Activated gamma-delta T cell treated with Interleukin-2 at 50 U/mL for 16 hours (primary cell): ENCODE data around the gene CLIP2.
"Not testable (repeated sequence)": the region's sequence is repeated elsewhere in the genome, so short reads cannot be mapped to it uniquely, and the experiment has no call there.

ENCODE experiments used
- DNase-seq: peaks from one replicate; pipeline ENCODE4 v3.0.0-alpha.2; 2020

CLIP2 gene

DNA sequence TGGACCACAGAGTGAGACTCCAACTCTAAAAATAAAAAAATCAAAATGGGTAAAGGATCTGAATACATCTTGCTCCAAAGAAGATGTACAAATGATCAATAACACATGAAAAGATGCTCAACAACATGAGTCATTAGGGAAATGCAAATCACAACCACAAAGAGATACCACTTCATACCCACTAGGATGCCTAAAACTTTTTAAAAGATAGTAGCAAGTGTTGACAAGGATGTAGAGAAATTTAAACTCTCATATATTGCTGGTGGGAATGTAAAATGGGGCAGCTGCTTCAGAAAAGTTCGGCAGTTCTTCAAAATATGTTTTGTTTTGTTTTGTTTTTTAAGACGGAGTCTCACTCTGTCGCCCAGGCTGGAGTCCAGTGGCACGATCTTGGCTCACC lies 118.8 kb downstream of the CLIP2 start:
- DNase-seq = no peak

DNA sequence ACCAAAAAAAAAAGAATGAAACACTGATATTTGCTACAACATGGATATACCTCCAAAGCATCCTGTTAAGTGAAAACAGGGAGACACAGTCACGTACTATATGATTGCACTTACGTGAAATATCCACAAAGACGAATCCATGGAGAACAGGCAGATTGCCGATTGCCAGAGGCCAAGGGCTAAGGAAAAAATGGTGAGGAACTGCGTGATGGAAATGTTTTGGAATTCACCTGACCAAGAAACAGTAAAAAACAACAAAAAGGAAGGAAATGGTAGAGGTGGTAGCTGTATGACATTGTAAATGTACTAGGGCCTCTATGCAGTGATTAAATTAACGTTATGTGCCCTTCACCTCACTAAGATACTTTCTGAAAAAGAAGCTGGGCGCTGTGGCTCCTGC lies 120.4 kb downstream of the CLIP2 start:
- no peak for DNase-seq

DNA sequence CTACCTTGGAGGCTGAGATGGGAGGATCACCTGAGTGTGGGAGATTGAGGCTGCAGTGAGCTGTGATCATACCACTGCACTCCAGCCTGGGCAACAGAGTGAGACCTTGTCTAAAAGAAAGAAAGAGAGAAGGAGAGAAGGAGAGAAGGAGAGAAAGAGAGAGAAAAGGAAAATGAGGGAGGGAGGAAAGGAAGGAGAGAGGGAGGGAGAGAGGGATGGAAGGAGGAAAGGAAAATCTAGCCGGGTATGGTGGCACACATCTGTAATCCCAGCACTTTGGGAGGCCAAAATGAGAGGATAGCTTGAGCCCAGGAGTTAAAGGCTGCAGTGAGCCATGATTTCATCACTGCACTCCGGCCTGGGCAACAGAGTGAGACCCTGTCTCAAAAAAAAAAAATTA lies 121.6 kb downstream of the CLIP2 start:
- DNase-seq = no peak

DNA sequence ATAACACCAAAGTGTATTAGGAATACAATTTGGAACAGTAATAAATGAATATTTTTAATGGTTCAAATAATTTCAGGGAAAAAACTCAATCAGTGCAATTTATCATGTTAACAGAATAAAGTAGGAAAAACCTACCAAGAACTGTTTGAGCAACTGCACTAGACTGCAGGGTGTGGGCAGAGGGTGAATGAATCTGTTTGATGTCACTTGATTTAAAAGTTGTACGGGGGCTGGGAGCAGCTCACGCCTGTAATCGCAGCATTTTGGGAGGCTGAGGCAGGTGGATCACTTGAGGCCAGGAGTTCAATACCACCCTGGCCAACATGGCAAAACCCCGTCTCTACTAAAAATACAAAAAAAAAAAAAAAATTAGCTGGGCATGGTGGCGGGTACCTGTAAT lies 122.4 kb downstream of the CLIP2 start:
- not testable (repeated sequence) for DNase-seq

DNA sequence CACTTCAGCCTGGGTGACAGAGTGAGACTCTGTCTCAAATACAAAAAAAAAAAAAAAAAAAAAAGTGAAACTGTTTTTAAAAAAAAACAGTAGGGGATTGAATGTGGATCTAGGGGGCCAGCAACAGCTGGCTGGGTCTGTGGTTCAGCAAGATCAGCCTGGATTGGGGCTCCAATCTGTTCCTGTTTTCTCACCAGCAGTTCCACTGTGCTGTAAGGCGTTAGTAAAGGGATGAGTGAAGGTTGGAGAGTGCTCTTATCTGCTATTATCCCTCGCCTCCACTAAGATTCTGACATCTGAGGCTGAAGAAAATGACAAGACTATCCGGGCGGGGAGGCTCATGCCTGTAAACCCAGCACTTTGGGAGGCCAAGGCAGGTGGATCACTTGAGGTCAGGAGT lies 122.8 kb downstream of the CLIP2 start:
- DNase-seq = no peak

DNA sequence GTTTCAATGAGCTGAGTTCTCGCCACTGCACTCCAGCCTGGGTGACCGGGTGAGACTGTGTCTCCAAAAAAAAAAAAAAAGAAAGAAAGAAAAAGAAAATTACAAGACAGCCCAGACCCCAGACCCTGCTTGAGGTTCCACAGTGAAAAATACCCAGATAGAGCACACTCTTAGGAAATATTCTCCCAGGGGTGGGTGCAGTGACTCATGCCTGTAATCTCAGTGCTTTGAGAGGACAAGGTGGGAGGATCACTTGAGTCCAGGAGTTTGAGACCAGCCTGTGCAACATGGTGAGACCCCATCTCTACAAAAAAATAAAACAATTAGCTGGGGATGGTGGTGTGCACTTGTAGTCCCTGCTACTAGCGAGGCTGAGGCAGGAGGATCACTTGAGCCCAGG lies 123.4 kb downstream of the CLIP2 start:
- no peak for DNase-seq

DNA sequence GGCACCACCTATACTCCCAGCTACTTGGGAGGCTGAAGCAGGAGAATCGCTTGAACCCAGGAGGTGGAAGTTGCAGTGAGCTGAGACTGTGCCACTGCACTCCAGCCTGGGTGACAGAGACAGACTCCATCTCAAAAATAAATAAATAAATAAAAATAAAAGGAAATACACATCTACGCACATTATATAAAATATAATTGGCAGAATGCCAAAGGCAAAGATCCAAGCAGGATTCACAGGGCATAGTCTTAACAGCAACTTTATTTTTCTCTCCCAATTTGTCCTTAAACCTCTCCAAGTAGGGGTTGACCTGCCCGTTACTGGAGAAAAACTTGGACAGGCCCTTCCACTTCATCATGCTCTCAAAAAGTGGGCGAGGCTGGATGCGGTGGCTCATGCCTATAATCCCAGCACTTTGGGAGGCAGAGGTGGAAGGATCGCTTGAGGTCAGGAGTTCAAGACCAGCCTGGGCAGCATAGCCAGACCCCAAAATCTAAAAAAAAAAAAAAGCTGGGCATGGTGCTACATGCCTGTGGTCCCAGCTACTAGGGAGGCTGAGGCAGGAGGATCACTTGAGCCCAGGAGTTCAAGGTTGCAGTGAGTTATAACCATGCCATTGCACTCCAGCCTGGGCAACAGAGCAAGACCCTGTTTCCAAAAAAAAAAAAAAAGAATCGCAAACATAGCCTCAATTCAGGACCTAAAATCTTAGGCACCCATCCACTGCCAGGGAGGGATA lies 125.6 kb downstream of the CLIP2 start:
- not testable (repeated sequence) for DNase-seq

DNA sequence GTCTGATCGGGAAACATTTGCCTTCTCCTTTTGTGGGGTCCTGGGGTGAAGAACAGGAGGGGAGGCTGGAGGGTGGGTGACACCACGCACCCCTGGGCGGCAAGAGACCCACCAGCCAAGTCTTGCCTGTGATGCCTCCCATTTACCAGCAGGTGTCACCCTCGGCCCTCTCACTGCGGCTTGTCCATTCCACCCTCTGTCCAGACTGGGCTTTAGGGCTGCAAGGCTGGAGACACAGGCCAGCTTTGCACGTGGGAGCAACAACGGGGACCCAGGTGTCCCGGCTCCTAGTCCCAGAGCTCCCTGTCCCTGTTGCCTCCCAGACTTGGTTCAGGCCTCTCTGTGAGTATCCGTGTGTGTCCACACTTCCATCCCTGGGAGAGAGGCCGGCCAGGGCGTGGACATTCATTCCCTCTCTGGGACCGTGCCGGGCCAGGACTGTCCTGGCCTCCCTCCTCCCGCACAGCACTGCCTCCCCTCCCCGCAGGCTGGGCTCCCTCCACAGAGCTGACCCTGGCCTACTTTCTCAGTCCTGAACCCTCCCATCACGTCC lies 128.3 kb downstream of the CLIP2 start:
- DNase-seq = peak; percentile 49

DNA sequence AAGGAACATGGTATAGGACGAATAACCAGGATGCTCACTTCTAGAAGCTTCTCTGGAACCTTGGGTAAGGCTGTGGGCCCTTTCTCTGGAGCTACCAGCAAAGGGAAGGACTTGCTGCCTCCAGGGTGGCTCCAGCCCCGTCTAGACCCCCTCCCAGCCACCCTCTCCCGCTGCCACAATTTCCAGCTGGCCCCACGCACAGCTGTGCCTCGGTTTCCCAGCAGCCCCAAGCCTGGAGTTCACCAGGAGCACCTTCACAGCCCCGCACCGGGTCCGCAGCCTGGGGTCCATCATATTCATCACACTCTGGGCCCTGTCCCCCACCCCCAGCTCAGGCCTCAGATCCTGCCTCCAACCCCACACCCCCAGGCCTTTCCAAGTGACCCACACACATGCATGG lies 128.9 kb downstream of the CLIP2 start:
- DNase-seq = no peak

DNA sequence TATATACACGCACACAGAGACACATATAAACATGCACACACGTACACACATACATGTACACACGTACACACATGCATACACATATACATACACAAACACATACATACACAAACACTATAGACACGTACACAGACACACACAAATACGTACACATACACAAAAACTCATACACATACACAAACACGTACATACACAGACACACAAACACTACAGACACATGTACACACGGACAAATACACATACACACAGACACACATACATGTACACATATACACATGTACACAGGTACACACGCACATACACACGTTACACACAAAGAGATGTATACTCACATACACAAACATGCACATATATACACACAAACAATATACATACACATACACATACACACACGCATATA lies 129.3 kb downstream of the CLIP2 start:
- no peak for DNase-seq

DNA sequence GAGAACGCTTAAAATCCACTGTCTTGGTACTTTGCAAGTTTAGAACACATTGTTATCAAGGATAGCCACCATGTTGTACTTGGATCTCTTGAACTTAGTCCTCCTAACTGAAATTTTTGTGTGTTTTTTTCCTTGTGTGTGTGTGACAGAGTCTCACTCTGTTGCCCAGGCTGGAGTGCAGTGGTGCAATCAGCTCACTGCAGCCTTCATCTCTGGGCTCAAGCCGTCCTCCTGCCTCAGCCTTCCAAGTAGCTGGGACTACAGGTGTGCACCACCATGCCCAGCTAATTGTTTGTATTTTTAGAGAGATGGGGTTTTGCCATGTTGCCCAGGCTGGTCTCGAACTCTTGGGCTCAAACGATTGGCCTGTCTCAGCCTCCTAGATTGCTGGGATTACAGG lies 130.0 kb downstream of the CLIP2 start:
- not testable (repeated sequence) for DNase-seq

DNA sequence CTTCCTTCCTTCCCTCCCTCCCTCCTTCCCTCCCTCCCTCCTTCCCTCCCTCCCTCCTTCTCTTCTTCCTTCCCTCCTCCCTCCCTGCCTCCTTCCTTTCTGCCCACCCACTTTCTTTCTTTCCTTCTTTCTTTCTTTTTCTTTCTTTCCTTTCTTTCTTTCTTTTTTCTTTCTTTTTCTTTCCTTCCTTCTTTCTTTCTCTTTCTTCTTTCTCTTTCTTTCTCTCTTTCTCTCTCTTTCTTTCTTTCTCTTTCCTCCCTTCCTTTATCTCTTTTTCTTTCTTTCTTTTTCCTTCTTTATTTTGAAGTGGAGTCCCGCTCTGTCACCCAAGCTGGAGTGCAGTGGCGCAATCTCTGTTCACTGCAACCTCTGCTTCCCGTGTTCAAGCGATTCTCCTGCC lies 130.8 kb downstream of the CLIP2 start:
- DNase-seq = no peak

DNA sequence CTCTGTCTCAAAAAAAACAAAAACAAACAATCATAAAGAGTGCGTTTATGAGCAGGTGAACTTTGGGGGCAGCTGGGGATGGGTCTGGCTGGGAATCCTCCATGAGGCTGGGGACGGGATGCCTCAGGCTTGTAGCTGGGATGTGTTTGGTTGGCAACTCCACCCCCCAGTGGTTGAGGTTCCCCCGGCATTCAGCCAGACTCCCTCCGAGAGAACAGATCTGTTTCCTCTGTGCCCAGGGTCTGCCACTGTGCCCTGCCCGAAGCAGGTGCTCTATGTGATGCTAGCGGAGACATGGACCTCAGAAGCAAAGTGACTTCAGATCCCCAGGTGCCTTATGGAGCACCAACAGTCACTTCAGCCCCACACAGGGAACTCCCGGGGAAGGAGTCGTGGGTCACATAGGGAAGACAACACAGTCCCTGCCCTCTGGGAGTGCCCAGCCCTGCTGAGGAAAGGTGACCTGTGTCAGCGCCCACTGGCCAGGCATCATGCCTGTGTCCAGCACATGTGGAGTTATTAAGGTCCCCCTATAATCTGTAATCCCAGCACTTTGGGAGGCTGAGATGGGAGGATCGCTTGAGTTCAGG lies 135.2 kb downstream of the CLIP2 start:
- no peak for DNase-seq

DNA sequence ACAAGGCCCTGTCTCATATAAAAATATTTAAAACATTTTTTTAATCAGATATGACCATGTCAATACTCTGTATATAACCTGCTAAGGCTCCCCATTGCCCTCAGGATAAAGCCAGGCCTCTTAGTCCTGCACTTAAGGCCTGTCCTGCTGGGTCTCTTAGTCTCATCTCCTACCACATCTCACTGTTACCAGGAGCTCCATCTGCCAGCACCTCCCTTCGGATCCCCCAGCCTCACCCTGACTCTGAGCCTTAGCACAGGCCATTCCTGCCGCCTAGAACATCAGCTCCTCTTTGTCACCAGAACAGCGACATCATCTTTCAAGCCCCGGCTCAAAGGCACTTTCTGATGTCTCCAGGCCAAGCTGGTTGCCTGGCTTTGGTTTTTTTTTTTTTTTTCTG lies 138.8 kb downstream of the CLIP2 start:
- no peak for DNase-seq

DNA sequence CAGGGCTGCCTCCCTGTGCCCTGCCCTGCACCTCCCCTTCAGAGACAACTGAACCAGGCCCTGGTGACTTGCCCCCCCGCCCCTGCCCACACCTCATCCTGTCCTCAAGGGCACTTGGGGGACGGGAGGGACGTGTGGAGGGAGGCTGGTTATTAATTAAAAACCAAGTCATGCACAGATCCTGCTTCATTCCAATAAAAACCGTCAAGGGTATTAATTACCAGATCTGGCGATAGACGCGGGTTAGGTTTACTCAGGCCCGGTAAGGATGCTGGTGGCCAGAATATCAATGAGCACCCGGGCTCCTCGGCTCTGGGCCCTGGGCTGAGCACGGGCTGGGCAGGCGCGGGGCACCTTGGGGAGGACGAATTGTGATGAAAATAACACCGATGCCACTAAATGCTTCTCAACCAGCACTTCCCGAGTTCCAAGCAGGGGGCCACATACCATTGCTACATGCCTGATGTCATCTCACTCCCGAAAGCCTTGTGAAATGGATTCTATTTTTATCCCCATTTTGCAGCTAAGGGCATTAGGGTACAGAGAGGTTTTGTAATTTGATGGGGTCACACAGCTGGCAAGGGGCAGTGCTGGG lies 140.0 kb downstream of the CLIP2 start:
- no peak for DNase-seq

DNA sequence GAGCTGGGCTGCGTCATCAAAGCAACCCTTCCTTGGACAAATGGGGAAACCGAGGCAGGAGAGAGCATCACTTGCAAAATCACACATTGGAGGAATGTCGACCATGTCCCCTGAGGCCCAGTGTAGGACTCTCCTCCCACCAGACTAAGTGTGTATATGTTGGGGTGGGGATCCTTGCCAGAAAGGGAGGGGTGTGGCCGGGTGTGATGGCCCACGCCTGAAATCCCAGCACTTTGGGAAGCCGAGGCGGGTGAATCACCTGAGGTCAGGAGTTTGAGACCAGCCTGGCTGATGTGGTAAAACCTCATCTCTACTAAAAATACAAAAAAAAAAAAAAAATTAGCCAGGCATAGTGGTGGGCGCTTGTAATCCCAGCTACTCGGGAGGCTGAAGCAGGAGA lies 141.2 kb downstream of the CLIP2 start:
- not testable (repeated sequence) for DNase-seq

DNA sequence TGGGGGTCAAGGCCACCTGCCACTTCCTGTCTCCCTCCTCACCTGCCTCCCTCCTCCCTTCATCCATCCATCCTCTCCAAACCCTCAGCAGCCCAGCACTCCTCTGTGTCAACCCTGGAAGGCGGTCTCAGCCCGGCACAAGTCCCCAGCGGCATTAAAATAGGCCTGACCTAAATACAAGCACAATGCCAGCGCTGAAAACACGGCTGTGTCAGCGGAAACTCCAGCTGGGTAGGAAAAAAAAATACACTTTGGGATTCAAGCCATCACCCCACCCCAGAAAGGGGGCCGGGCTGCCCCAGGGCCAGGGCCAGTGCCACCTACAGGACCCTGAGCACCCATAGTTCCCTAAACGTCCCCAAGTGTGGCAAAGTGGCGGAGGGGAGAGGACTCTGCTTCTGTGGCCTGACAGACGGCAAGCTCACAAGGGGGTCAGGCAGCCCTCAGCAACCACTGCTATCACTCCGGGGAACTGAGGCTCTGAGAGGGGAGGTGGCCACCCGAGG lies 141.8 kb downstream of the CLIP2 start:
- no peak for DNase-seq

DNA sequence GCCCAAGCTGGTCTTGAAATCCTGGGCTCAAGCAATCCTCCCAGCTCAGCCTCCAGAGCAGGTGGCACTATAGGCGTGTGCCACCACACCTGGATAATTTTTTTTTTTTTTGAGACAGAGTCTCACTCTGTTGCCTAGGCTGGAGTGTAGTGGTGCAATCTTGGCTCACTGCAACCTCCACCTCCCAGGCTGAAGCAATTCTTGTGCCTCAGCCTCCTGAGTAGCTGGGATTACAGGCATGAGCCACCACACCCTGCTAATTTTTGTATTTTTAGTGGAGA lies 148.0 kb downstream of the CLIP2 start:
- not testable (repeated sequence) for DNase-seq

DNA sequence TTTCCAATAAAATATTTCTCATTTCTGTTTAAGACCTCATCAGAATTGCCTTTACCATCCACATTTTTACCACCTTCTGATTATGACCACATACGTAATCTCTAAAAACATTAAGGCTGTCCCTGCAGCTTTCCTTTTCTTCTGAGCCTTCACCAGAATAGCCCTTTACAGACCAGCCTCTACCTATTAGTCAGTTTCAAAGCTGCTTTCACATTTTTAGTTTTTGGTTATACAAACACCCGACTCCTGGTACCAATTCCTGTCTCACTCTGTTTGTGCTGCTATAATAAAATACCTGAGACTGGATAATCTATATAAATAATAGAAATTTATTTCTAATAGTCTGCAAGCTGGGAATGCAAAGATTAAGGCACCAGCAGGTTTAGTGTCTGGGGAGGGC lies 149.1 kb downstream of the CLIP2 start:
- DNase-seq = no peak

DNA sequence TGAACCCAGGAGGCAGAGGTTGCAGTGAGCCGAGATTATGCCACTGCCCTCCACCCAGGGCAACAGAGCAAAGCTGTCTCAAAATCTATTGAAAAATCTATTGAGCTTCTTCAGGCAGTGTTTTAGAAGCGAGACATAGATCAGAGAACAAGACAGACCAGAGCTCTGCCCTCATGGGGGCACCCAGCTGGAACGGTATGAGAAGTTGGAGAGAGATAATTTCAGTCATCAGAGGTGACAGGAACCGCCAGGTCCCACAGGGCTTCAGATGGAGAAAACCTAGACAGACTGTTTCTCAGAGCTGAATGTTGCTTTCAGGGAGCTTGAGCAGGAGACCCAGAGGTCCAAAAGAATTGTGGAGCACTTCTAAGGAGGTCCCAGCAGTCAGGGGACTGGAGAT lies 150.3 kb downstream of the CLIP2 start:
- DNase-seq = no peak

DNA sequence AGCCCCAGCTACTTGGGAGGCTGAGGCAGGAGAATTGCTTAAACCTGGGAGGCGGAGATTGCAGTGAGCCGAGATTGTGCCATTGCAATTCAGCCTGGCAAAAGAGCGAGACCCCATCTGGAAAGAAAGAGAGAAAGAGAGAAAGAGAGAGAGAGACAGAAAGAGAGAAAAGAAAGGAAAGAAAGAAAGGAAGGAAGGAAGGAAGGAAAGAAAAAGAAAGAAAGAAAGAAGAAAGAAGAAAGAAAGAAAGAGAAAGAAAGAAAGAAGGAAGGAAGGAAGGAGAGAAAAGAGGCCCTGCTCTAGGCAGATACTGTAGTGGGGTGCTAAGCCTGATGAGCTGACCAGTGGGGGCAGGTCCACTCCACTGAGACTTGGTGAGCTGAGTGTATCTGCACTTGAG lies 150.9 kb downstream of the CLIP2 start:
- not testable (repeated sequence) for DNase-seq

DNA sequence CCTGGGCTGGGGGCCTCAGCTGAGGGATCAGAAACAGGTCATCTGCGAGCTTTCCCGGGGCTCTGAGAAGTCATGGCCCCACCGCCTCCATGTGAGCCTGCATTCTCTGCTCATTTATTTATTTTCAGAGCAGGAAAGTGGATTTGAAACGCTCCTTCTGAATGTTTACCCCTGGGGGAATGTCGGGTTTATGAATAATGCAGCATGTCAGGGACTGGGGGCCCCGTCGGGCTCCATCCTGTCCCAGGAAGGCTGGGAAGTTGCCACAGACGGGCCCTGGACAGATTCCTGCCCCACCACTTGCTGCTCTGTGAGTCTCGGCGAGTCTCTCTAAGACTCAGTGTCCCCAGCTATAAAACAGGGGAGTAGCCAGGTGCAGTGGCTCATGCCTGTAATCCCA lies 152.6 kb downstream of the CLIP2 start:
- DNase-seq = no peak

DNA sequence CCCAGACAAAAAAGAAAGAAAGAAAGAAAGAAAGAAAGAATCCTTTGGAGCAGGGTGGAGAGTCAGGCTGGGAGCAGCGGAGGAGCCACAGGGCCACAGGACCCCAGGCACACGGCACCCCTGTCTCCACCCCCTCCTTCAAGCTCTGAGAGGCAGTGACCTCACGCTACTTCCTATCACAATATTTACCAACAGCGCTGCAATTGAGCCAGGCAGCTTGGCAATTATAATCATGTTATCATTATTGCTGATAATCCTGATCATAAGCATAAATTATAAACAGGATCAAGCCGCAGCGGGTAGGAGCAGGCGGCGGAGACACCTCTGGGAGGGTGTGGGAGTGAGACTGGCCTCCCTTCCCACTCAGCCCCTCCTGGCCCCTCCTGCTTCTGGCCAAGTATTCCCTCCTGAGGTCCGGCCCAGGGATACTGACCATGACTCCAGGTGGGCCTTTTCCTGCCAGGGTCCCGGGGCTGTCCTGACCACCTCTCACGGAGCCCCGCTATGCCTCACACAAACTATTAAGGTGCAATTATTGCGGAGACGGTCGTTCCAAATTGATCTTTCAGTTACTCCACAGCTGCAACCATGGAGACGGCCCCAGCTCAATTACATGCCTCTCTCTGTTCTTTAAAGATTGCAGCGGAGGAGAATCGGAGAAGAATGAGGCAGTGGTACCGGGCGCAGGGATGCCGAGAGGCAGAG lies 154.5 kb downstream of the CLIP2 start:
- no peak for DNase-seq

DNA sequence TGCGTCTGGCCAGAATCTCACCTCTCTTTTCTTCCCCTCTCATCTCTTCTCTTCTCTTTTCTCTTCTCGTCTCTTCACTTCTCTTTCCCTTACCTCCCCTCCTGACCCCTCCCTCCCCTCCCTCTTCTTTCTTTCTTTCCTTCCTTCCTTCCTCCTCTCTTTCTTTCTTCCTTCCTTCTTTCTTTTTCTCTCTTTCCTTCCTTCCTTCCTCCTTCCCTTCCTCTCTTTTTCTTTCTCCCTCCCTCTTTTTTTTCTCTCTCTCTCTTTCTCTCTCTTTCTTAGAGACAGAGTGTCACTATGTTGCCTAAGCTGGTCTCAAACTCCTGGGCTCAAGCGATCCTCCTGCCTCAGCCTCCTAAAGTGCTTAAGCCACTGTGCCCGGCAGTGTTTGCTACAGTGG lies 159.9 kb downstream of the CLIP2 start:
- DNase-seq = no peak
